Measurements from ENCODE around the gene DMAC2L.

Gene DMAC2L

GRCh38 chr14:50331596-50331995 is 19.5 kb downstream of the DMAC2L start:
- Histone ChIP-seq H3K27me3 (ENCODE audit: insufficient read depth, low read depth, severe bottlenecking) (no peaks in the 10 kb centered on the region), H3K9me3 (ENCODE audit: severe bottlenecking) (no peaks in the 10 kb centered on the region), H3K4me3 (ENCODE audit: low read depth, low read length) (no peak overlapping the region), H3K27ac (no peak overlapping the region), H3K36me3 (no peaks in the 10 kb centered on the region; the same call in 1 of the 2 replicates)
- no peak for TF ChIP-seq CTCF (IDR thresholded peaks at IDR 0.05; ENCODE audit: low read depth, low read length)
- DNase-seq, result no peak

GRCh38 chr14:50333014-50333509 is 20.9 kb downstream of the DMAC2L start:
- Histone ChIP-seq H3K4me3 (ENCODE audit: low read depth, low read length) (no peak overlapping the region), H3K36me3 (no peaks in the 10 kb centered on the region; the same call in 1 of the 2 replicates), H3K9me3 (ENCODE audit: severe bottlenecking) (no peaks in the 10 kb centered on the region), H3K27me3 (ENCODE audit: insufficient read depth, low read depth, severe bottlenecking) (no peaks in the 10 kb centered on the region), H3K27ac (no peak overlapping the region)
- no peak for DNase-seq
- TF ChIP-seq CTCF (IDR thresholded peaks at IDR 0.05; ENCODE audit: low read depth, low read length), result no peak

- no peaks in the 10 kb centered on the region for H3K27me3 ChIP-seq (ENCODE audit: insufficient read depth, low read depth, severe bottlenecking)
- H3K27ac ChIP-seq, result no peak overlapping the region
- no peak for DNase-seq
- no peaks in the 10 kb centered on the region for H3K9me3 ChIP-seq (ENCODE audit: severe bottlenecking)
- H3K36me3 ChIP-seq, result no peaks in the 10 kb centered on the region; the same call in 1 of the 2 replicates
- TF ChIP-seq CTCF (IDR thresholded peaks at IDR 0.05; ENCODE audit: low read depth, low read length), result no peak
- H3K4me3 ChIP-seq (ENCODE audit: low read depth, low read length), result no peak overlapping the region
Observed at GRCh38 chr14:50334211-50334610, 22.1 kb downstream of the DMAC2L start.

- no peaks in the 10 kb centered on the region for H3K27me3 ChIP-seq (ENCODE audit: insufficient read depth, low read depth, severe bottlenecking)
- H3K27ac ChIP-seq, result peak overlapping the region; percentile 63
- H3K9me3 ChIP-seq (ENCODE audit: severe bottlenecking), result no peaks in the 10 kb centered on the region
- peak overlapping the region; percentile 10 for H3K4me3 ChIP-seq (ENCODE audit: low read depth, low read length)
- no peaks in the 10 kb centered on the region; the same call in 1 of the 2 replicates for H3K36me3 ChIP-seq
- peak; percentile 70 for DNase-seq
- TF ChIP-seq CTCF (IDR thresholded peaks at IDR 0.05; ENCODE audit: low read depth, low read length), result no peak
Observed at GRCh38 chr14:50335389-50335788, 23.3 kb downstream of the DMAC2L start.

GRCh38 chr14:50335989-50336824 is 24.1 kb downstream of the DMAC2L start:
- peak; percentile 78 for DNase-seq
- TF ChIP-seq CTCF (IDR thresholded peaks at IDR 0.05; ENCODE audit: low read depth, low read length), result no peak
- Histone ChIP-seq H3K27ac (peak overlapping the region; percentile 63), H3K4me3 (ENCODE audit: low read depth, low read length) (peak overlapping the region; percentile 10), H3K36me3 (no peaks in the 10 kb centered on the region), H3K9me3 (ENCODE audit: severe bottlenecking) (no peaks in the 10 kb centered on the region), H3K27me3 (ENCODE audit: insufficient read depth, low read depth, severe bottlenecking) (no peaks in the 10 kb centered on the region)
